GM21737 (cell line): ENCODE results near the gene ADTRP.

ENCODE experiments used
- ATAC-seq: cut with Tn5 transposase; IDR thresholded peaks from one replicate; pipeline ENCODE4 v1.9.1; 2021; ENCODE audit warnings: mild to moderate bottlenecking, moderate library complexity; ENCODE audit not compliant: unreplicated experiment

Gene ADTRP

DNA sequence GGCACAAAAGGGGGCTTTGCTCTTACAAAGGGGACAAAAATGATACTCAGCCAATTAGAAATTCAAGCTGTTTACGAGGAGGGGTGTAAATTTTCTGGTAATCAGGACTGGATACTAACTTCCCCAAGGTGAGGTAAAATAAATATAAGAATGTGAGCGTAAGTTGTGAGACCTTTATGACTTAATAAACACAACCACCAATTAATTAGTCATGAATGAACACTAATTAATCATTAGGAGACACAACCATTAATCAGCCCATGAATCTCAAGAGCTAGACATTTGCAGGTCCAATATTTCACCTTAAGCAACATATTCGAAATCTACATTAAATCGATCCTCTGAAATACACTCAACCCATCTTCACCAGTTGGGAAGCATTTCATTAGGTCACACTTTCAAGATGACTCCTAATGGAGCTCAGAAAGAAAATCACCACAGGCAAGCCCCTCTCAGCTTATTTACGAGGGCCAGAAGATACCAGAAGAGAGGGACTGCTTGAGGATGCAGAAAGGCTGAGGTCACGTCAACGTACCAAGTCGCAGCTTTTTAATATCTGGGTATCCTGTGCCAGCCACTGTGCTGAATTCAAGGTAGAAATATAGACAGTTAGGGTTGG lies 2.7 kb downstream of the ADTRP start:
- ATAC-seq, result no peak

- ATAC-seq, result no peak
Measured at GRCh38 chr6:11774426-11774825, 4.2 kb downstream of the ADTRP start.

DNA sequence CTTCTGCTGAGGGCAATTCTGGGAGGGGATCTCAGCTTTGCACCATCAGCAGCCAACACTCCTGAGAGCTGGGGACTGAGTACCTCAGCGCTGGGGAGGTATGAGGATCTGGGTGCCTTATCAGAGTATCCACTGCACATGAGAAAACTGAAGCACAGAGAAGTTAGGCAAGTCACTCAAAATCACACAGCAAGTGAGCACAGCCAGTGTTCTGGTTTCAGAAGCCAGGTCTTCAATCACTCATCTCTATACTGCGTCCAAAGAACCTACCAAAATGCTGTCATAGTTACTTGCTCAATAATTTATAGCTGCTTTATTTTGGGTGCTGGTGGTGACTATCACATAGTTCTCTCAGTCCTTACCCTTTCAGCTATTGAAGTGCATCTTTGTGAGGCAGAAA lies 5.0 kb downstream of the ADTRP start:
- ATAC-seq, result no peak

DNA sequence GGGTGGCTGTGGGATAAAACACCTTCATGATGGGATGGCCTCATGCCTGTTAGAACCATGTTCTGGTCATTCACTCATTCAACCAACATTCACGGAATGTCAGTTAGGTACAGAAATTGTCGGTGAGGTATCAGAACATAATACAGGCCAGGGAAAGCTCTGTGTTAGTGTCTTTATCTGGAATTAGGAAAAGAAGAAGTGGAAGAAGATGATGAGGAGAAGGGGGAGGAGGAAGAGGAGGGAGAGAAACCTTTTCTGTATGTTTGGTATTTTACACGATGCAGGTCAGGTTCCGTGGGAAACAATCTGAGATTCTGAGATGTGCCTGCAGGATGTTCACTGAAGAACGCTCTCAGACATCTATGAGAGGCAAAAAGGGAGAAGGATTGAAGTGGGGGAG lies 5.6 kb downstream of the ADTRP start:
- ATAC-seq, result no peak

- ATAC-seq, result no peak
Measured at GRCh38 chr6:11772109-11772825, 6.3 kb downstream of the ADTRP start.

DNA sequence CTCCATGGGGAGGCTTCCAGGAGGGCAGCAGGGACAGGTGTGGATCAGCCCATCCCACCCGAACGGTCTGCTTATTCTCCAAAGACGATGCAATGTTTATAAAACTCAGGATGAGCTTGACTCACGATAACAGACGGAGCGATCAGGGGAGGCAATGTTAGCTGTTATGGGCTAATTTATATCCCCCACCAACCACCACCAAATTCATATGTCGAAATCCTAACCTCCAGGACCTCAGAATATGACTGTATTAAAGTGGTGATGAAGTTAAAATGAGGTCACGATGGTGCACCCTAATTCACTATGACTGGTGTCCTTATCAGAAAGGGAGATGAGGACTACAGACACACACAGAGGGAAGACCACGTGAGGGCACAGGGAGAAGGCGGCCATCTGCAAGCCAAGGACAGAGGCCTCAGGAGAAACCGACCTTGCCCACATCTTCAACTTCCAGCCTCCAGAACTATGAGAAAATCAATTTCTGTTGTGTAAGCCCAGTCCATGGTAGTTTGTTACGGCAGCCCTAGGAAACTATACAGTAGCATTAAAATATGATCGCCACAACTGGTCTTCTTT lies 7.0 kb downstream of the ADTRP start:
- no peak for ATAC-seq

DNA sequence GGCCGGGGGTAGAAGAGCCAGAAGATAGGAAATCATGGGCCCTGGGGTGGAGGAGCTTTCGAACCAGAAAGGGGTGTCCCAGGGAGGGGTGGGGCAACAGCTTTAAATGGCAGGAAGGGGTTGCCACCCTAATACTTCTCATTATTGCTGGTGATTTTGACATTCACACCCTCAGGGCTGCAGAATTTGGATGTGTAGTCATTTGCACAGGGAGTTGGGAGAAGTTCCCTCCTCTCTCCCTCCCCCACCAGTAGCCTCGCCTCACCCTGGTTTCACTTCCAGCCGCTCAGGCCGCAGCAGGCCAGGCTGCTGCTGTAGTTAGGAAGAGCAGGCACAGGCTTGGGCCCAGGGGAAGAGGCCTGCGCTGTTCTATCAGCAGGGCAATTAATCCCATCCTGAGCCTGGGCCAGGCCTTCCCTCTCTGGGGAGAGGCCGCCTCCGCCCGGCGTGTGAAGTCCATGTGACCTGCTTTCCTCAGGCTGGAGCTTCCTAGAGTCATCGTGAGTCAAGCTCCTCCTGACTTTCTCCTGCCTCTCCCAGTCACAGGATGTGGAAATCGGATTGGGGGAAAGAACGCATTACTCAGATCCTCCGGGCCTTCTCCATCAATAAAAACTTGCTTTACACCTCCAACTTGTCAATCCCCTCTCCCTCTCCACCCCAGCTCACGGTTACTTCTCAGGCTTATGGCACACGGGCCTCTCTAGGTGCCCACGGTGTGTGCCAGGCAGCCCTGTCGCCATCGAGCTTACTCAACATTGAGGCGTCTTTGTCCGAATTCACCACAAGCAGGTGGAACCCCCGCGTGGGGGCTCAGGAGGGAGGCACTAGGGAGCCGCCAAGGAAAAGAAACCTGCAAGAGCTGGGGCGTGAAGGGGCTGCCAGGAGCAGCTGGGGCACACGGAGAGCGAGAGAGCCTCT lies 7.8 kb downstream of the ADTRP start:
- ATAC-seq, result no peak

DNA sequence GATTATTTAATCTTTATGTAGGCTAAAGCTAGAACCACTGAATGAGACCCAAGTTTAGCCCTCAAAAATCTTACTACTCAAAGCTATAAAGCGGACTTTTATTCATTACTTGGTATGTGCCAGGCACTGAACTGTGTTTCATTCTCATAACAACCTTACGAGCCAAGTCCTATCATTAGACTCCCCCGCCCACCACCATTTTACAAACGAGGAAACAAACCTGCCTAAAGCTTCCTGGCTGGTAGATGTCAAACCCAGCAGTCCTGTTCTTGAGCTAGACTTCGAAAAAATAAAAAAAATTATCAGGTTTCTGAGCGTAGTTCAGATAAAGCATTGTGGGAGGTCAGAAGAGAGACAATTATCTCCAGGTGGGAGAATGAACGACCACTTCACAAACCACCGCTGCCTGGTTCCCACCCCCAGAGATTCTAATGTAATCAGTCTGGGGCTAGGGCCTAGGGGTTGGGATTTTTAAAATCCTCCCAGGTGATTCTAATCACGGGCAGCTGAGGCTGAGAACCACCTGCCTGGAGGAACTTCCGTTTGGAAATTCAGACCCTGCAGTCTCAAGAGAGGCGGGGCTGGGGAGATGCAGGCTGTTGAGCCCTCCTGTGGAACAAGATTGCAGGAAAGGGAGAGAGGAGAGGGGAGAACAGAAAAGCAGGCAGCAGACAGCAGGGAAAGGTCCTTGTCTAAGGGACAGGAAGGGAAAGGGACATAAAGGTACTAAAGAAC lies 8.6 kb downstream of the ADTRP start:
- ATAC-seq, result no peak

- ATAC-seq, result no peak
Measured at GRCh38 chr6:11769244-11769643, 9.4 kb downstream of the ADTRP start.

- ATAC-seq, result no peak
Measured at GRCh38 chr6:11767978-11768756, 10.4 kb downstream of the ADTRP start.

DNA sequence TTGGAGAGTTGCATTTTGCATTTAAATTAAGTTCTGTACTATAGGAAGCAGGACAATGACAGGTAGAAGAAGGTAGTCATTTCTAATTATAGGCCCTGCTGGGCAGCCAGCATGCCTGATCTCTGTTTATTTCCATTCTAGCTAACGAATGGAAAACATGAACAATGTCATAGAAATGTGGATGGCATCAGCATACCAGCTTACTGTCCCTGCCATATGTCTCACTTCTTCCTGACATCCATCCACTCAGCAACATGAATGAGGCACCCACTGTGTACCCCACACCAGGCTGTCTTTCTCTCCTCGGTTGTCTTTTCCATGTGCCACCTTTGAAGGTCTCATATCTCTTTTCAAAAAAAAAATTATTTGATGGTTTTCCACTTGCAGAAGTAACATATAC lies 11.1 kb downstream of the ADTRP start:
- no peak for ATAC-seq

GRCh38 chr6:11766589-11767450 lies 11.8 kb downstream of the ADTRP start:
- ATAC-seq, result no peak

GRCh38 chr6:11766043-11766442 lies 12.6 kb downstream of the ADTRP start:
- ATAC-seq, result no peak

- ATAC-seq, result no peak
Measured at GRCh38 chr6:11764250-11764604, 14.4 kb downstream of the ADTRP start.

DNA sequence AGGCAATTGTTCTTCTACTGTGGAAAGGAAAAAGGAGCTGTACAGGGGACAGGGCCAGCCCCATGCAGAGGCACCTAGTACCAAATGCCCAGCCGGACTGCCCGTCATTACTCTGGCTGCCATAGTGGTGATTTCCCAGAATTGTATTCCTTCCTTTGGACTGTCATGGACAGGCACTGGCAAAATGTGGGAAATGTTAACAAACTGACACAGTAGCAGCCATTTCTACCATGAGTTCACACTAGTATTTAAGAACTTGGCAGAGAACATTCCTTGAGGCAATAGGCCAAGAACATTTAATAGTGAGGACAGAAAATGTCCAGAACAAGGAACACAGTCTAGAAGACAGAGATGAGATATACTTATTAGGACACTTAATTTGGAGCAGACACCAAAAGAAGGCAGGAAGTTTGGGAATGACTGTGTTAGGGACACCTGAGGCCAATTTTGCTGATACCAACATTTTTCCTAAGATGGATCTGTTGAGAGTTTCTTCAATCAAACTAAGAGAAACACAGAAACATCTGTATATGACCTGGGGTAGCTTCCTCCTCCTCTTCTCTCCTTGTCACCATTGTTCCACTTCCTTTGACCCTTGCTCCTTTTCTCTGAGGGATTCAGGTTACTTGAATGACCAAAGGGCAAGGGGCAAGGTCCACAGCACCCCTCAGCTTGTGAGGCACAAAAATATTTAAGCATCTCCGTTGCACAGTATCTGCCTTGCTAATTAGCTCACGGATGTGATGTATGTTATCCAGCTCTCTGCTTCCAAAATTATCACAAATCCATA lies 14.9 kb downstream of the ADTRP start:
- no peak for ATAC-seq

DNA sequence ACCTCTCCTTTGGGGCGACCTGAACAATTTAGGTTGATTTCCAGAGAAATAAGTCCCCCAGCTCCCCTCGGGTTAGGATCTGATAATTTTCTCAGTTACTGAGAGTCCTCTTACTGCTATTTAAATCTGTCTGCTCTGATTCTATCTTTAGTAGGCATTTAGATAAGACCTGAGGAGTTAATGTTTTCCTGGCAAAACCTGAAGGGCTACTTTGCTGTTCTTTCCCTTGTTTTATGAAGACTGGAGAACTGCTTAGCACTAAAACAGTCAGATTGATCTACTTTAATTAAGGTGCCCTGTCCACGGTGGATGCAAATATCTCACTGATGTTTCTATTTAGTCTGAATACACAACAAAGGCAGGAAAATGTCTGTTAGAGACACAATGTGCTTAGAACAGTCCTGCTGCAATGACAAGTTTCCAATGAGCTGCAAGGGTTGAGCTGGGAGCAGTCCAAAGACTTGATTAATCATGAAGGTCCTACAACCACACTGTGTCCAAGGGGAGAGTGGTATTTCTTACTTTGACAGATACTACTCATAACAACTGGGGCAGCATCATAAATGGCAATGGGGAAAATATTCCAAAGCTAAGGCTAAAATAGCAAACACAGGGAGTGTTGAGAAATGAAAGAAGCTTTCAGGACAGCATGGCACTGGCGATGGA lies 15.7 kb downstream of the ADTRP start:
- ATAC-seq, result no peak

- ATAC-seq, result no peak
Measured at GRCh38 chr6:11761744-11762620, 16.6 kb downstream of the ADTRP start.
